Esophagus squamous epithelium (tissue), 5 donors: ENCODE results near the gene ADAP1. TPM values are rescaled to one million over a fixed set of nuclear protein-coding genes. Genes with fewer than 3 reads are reported as not detected.

Experiments
- DNase-seq: peaks from one replicate; lab custom pipeline; 2025; lab: John Stamatoyannopoulos, UW
- H3K27ac ChIP-seq, 4 donors: fragments of 200-600 bp; sonication (generic); one replicate each; pipeline ENCODE4 v1.5.1; 2016 to 2019; ENCODE audit warnings: mild to moderate bottlenecking in 1 of 4
- H3K27me3 ChIP-seq, 4 donors: fragments of 200-600 bp; sonication (generic); 1 replicate in 3 of 4; 2 replicates in 1 of 4; pipeline versions ENCODE4 v1.5.1 to v1.6.0; 2017 to 2021; ENCODE audit warnings: antibody characterized with exemption in 1 of 4
- H3K36me3 ChIP-seq, 3 donors: fragments of 200-600 bp; sonication (generic); one replicate each; pipeline ENCODE4 v1.5.1; 2016 to 2019
- H3K4me1 ChIP-seq, 3 donors: fragments of 200-600 bp; sonication (generic); one replicate each; pipeline ENCODE4 v1.5.1; 2017 to 2019
- H3K4me3 ChIP-seq, 4 donors: fragments of 200-600 bp; sonication (generic); 1 replicate in 3 of 4; 2 replicates in 1 of 4; pipeline ENCODE4 v1.5.1; 2016 to 2019; ENCODE audit warnings: mild to moderate bottlenecking in 2 of 4, moderate library complexity in 1 of 4
- H3K9me3 ChIP-seq, 3 donors: fragments of 200-600 bp; sonication (generic); one replicate each; pipeline ENCODE4 v1.5.1; 2016 to 2019
- POLR2A ChIP-seq, 4 donors: fragments of 450-650 bp; IDR thresholded peaks; one replicate each; pipeline ENCODE4 v1.6.1; 2017; ENCODE audit warnings: antibody characterized with exemption in 4 of 4, mild to moderate bottlenecking in 4 of 4, moderate library complexity in 3 of 4
- WGBS, 2 donors: methylation state at CpG; one replicate each; pipeline ENCODE4 v1.1.5; 2018; 5-methylcytosine and 5-hydroxymethylcytosine counted together
- intact Hi-C: fragments of 100-400 bp; cut with DNase I; formaldehyde crosslinking; loops from one replicate; pipeline ENCODE4 v1.15.0; 2022
- total RNA-seq, 4 donors: library from RNA; depleted of rRNA; stranded (reverse); fragments of >200 nt; gene quantifications; one replicate each; pipeline ENCODE4 v1.1.0, GENCODE V29; 2016
- TF ChIP-seq, protein P1 (sequence below), 6 experiments: fragments of 450-650 bp in 4 of 6; fragments of 200-600 bp in 2 of 6; sonication (generic) in 2 of 6; IDR thresholded peaks; one replicate each; pipeline ENCODE4 v1.5.1; 2016 to 2019; ENCODE audit warnings: antibody characterized with exemption in 6 of 6, mild to moderate bottlenecking in 4 of 6, moderate library complexity in 4 of 6
- donor health status: DM: yes; HTN: yes; CAD: no.

The ADAP1 gene
- total RNA-seq, 4 donors from 2014 or later, result 6.0 to 13.7 (median 9.9) TPM

DNA sequence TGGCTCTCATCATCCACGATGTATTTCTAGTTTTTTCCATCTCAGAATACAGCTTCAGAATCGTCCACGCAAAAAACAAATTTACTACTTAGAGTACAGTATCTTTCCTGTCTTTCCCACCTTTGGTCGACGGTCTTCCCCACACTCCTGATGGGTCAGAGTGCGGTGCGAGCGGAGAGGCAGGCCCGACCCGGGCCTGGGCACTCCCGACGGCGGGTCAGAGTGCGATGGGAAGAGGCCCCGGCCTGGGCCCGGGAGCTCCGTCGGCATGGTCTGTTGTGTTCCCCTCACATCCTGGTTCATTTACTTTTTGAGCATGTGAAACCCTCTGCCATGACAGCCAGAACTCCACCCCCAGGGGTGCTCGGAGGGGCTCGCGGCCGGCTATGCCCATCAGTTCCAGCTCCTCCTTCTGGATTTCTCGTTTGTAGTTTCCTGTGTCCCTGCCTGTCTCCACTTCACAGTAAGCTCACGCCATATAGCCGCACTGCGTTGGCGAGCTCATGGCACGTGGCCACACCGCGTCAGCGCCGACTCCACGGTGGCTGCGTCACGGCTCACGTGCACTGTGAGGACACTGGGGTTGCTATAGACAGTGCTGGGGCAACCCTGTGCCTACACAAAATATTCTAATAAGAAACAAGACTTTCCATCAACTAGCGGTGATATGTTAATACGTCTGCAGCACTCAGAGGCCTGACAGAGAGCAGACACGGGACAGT, 13.0 kb upstream of the ADAP1 start:
- Histone ChIP-seq H3K36me3 (peaks cover 27 to 61% (median 36%) of the 10 kb centered on the region in 3 donors), H3K9me3 (no peaks in the 10 kb centered on the region), H3K4me1 (peaks cover 6 to 51% (median 25%) of the 10 kb centered on the region in 3 donors), H3K27me3 (peaks cover 0 to 1% (median 0%) of the 10 kb centered on the region in 4 donors), H3K27ac (no peak overlapping the region), H3K4me3 (no peak overlapping the region)
- no peak for DNase-seq
- TF ChIP-seq, protein P1, sequence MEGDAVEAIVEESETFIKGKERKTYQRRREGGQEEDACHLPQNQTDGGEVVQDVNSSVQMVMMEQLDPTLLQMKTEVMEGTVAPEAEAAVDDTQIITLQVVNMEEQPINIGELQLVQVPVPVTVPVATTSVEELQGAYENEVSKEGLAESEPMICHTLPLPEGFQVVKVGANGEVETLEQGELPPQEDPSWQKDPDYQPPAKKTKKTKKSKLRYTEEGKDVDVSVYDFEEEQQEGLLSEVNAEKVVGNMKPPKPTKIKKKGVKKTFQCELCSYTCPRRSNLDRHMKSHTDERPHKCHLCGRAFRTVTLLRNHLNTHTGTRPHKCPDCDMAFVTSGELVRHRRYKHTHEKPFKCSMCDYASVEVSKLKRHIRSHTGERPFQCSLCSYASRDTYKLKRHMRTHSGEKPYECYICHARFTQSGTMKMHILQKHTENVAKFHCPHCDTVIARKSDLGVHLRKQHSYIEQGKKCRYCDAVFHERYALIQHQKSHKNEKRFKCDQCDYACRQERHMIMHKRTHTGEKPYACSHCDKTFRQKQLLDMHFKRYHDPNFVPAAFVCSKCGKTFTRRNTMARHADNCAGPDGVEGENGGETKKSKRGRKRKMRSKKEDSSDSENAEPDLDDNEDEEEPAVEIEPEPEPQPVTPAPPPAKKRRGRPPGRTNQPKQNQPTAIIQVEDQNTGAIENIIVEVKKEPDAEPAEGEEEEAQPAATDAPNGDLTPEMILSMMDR (IDR thresholded peaks at IDR 0.05), result no peak
- TF ChIP-seq POLR2A (IDR thresholded peaks at IDR 0.05), result no peak
- intact Hi-C loops, result no loop called here
- WGBS, 2 donors, result 89 to 94% methylated on average over 18 to 21 of the region's 39 CpGs

DNA sequence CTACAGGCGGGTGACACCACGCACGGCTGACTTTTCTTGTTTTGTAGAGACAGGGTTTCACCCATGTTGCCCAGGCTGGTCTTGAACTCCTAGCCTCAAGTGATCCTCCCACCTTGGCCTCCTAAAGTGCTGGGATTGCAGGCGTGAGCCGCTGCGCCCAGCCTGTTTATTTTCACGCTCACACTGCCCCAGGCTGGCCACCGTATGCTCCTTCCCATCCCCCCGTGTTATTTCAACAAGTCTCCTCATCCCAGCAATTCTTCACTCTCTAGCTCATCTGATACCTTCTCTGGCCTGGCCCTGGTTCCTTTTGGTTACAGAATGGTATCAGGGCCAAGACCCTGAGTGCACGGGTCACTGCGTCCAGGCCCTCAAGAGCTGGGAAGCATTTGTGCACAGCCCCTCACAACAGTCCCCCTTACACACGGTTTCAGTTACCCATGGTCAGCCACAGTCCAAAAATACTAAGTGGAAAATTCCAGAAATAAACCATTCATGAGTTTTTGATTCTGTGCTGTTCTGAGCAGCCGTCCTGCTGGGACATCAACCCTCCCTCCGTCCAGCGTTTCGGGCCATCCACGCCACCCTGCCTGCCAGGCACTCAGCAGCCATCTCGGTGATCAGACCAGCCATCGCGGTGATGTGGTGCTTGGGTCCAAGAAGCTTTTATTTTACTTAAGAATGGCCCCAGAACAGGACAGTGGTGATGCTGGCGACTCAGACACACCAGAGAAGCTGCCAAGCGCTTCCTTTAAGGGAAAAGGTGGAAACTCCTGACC, 12.0 kb upstream of the ADAP1 start:
- DNase-seq, result no peak

DNA sequence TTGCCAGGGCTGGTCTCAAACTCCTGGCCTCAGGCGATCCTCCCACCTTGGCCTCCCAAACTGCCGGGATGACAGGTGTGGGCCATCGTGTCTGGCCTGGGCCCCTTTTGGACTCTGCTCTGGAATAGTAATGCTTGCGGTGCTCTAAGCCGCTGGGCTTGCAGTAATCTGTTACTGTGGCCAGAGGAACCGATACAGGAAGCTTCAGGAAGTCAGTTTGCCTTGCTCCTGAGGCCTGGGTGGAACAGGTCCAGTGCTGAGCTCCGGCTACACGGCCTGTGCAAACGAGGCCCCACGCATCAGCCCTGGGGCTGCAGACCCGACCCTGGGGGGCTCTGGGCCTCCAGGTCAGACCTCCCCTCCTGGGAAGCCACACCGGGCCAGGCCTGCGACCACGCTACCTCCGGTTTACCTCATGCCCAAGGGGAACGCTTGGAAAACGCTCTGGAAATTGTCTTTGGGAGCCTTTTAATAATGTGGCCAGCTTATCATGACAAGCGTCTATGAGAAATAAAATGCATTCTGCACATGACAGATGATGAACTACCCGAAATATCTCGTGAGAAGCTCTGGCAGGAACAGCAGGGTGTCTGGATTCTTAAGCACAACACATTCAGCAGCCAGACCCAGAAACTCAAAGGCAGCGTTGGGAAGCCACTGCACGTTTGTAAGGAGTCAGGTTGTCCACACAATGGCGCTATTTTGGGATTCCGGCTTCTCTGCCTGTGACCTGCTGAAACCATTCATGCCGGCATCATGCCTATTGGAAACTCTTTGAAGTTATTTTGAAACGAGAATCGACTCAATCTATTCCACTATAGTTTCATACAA, 10.1 kb upstream of the ADAP1 start:
- H3K4me1 ChIP-seq, result peaks cover 6 to 40% (median 25%) of the 10 kb centered on the region in 3 donors
- peaks cover 0 to 15% (median 0%) of the 10 kb centered on the region in 4 donors for H3K27me3 ChIP-seq
- no peak for DNase-seq
- H3K27ac ChIP-seq, result peak overlapping the region; percentile 20 to 86 (median 60)
- no peak overlapping the region for H3K4me3 ChIP-seq
- intact Hi-C loops, result no loop called here
- TF ChIP-seq, protein P1 (IDR thresholded peaks at IDR 0.05), result peak in 2 of 6 experiments; percentile 4 to 14
- no peak for TF ChIP-seq POLR2A (IDR thresholded peaks at IDR 0.05)
- no peaks in the 10 kb centered on the region for H3K9me3 ChIP-seq
- 36 to 41% methylated on average over 13 to 14 of the region's 27 CpGs for WGBS, 2 donors
- peaks cover 13 to 32% (median 22%) of the 10 kb centered on the region in 3 donors for H3K36me3 ChIP-seq

More for the DNA sequence above, 12.0 kb upstream of the ADAP1 start:
- intact Hi-C loops, result no loop called here
- Histone ChIP-seq H3K9me3 (no peaks in the 10 kb centered on the region), H3K27ac (no peak overlapping the region), H3K4me3 (no peak overlapping the region), H3K4me1 (peaks cover 6 to 40% (median 25%) of the 10 kb centered on the region in 3 donors), H3K36me3 (peaks cover 22 to 50% (median 26%) of the 10 kb centered on the region in 3 donors), H3K27me3 (peaks cover 0 to 7% (median 0%) of the 10 kb centered on the region in 4 donors)
- TF ChIP-seq, protein P1 (IDR thresholded peaks at IDR 0.05), result no peak
- TF ChIP-seq POLR2A (IDR thresholded peaks at IDR 0.05), result no peak
- 71 to 81% methylated on average over 18 to 19 of the region's 22 CpGs for WGBS, 2 donors

DNA sequence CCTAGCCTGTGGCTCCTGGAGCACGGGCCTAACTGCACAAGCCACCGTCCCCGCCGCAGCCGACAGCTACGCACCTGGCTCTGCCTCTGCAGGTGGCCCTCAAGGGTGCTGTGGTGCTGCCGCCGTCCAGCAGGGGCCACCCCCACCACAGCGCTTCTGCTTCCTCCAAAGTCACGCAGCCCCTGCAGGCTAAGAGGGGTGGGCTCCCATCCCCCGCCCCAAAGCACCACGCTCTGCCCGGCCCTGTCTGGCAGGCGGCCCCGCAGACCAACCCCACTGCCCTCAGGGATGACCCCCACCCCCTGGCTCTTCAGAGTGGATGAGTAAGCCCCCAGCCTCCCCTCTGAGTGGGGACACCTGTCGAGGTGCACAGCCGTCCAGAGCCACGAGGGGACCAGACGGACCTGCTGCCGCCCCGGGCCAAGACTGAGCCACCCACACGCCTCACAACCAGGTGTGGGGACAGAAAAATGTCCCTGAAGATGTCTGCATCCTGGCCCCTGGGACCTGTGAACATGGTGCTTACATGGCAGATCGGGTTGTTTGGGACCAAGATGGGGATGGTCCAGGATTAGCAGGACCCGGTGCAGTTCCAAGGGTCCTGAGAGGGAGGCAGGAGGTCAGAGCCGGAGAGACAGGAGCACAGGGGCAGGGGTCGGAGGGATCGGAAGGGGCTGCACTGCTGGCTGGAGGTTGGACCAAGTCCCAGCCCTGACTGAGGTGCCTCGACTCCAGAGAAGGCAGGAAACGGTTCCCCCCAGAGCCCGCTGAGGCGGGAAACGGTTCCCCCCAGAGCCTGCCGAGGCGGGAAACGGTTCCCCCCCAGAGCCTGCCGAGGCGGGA, 9.0 kb upstream of the ADAP1 start:
- Histone ChIP-seq H3K4me1 (peaks cover 6 to 40% (median 25%) of the 10 kb centered on the region in 3 donors), H3K9me3 (no peaks in the 10 kb centered on the region), H3K27ac (peak overlapping the region in 1 of 4 donors; percentile 79), H3K27me3 (peaks cover 0 to 24% (median 0%) of the 10 kb centered on the region in 4 donors), H3K36me3 (peaks cover 13 to 20% (median 13%) of the 10 kb centered on the region in 3 donors), H3K4me3 (no peak overlapping the region)
- DNase-seq, result no peak
- intact Hi-C loops, result no loop called here
- WGBS, 2 donors, result 48% methylated on average over 13 of the region's 37 CpGs; no CpG with 5 or more reads in 1 of the 2 donors
- no peak for TF ChIP-seq POLR2A (IDR thresholded peaks at IDR 0.05)
- TF ChIP-seq, protein P1 (IDR thresholded peaks at IDR 0.05), result peak in 2 of 6 experiments; percentile 11 to 12
